Endodermal cell (in vitro differentiated cells): ENCODE results near the gene NOS1AP. TPM values are rescaled to one million over a fixed set of nuclear protein-coding genes. Genes with fewer than 3 reads are reported as not detected.

Source experiments
- DNase-seq: peaks from one replicate; pipeline ENCODE4 v3.0.0-alpha.2; 2017
- H3K27ac ChIP-seq: 2 replicates; pipeline ENCODE4 v1.5.1; 2013; ENCODE audit warnings: mild to moderate bottlenecking, low read depth, low read length, moderate library complexity
- H3K27me3 ChIP-seq: 2 replicates; pipeline ENCODE4 v1.6.1; 2013; ENCODE audit warnings: mild to moderate bottlenecking, low read length, moderate library complexity; ENCODE audit not compliant: insufficient read depth, control insufficient read depth, poor library complexity, severe bottlenecking
- H3K36me3 ChIP-seq: 2 replicates; pipeline ENCODE4 v1.7.0; 2013; ENCODE audit warnings: mild to moderate bottlenecking, low read length, moderate library complexity; ENCODE audit not compliant: control insufficient read depth, insufficient read depth
- H3K4me1 ChIP-seq: one replicate; pipeline ENCODE4 v1.7.0; 2013; ENCODE audit warnings: low read length; ENCODE audit not compliant: control insufficient read depth, insufficient read depth
- H3K4me3 ChIP-seq: 2 replicates; pipeline ENCODE4 v1.5.1; 2013; ENCODE audit warnings: mild to moderate bottlenecking, low read length, moderate library complexity
- H3K9ac ChIP-seq: 2 replicates; pipeline ENCODE4 v1.6.1; 2013; ENCODE audit warnings: mild to moderate bottlenecking, low read length, moderate library complexity; ENCODE audit not compliant: poor library complexity, severe bottlenecking; ENCODE audit errors: extremely low read depth
- H3K9me3 ChIP-seq: 2 replicates; pipeline ENCODE4 v1.6.1; 2013; ENCODE audit warnings: mild to moderate bottlenecking, low read length, moderate library complexity; ENCODE audit not compliant: control insufficient read depth
- H3K27ac Mint-ChIP-seq: 2 replicates; pipeline ENCODE4 v1.8.0; 2020; ENCODE audit warnings: mixed read lengths
- H3K27me3 Mint-ChIP-seq: 2 replicates; pipeline ENCODE4 v1.8.0; 2021; ENCODE audit warnings: mild to moderate bottlenecking, mixed read lengths; ENCODE audit not compliant: insufficient read depth
- H3K36me3 Mint-ChIP-seq: 2 replicates; pipeline ENCODE4 v1.8.0; 2020; ENCODE audit warnings: low read depth, mixed read lengths
- H3K4me1 Mint-ChIP-seq: 2 replicates; pipeline ENCODE4 v1.8.0; 2020; ENCODE audit warnings: mixed read lengths
- H3K4me3 Mint-ChIP-seq: 2 replicates; pipeline ENCODE4 v1.8.0; 2020; ENCODE audit warnings: mild to moderate bottlenecking, moderate library complexity, mixed read lengths
- H3K9me3 Mint-ChIP-seq: 2 replicates; pipeline ENCODE4 v1.8.0; 2020; ENCODE audit warnings: mild to moderate bottlenecking, mixed read lengths
- CTCF ChIP-seq: fragments of 200-600 bp; sonication (generic); conservative IDR thresholded peaks from 2 replicates; pipeline ENCODE4 v1.5.0; 2021; ENCODE audit warnings: antibody characterized with exemption, mild to moderate bottlenecking
- WGBS, 2 experiments: methylation state at CpG; one replicate each; pipeline versions ENCODE4 v1.1.5 to v1.1.7; 2013; ENCODE audit warnings: missing lambda C conversion rate in 2 of 2, mixed read lengths in 1 of 2; ENCODE audit not compliant: insufficient coverage in 1 of 2, insufficient read length in 1 of 2; 5-methylcytosine and 5-hydroxymethylcytosine counted together
- total RNA-seq, 2 donors: library from RNA; stranded (reverse); fragmentation: NEBNext Ultra II Directional in 1 of 2; extraction: Animal tissue kit (Norgen Biotek cat#: 25700) in 1 of 2; gene quantifications; 2 replicates in 1 of 2; 3 replicates in 1 of 2; pipeline ENCODE4 v1.2.1, GENCODE V29; 2021

NOS1AP gene
- total RNA-seq, 2 donors from 2014 or later = 4.8 to 5.9 TPM

GRCh38 chr1:162215902-162216301 is 146.4 kb downstream of the NOS1AP start:
- Mint-ChIP-seq H3K36me3 (no peaks in the 10 kb centered on the region), H3K4me1 (peaks cover 27% of the 10 kb centered on the region), H3K9me3 (no peaks in the 10 kb centered on the region), H3K4me3 (no peak overlapping the region), H3K27ac (no peak overlapping the region), H3K27me3 (peaks cover 3% of the 10 kb centered on the region)
- H3K27me3 ChIP-seq = no peaks in the 10 kb centered on the region
- no peak overlapping the region for H3K4me3 ChIP-seq
- no peaks in the 10 kb centered on the region for H3K36me3 ChIP-seq
- TF ChIP-seq CTCF = no peak
- H3K27ac ChIP-seq = no peak overlapping the region
- H3K9me3 ChIP-seq = no peaks in the 10 kb centered on the region
- H3K4me1 ChIP-seq = no peaks in the 10 kb centered on the region
- 46 to 54% methylated on average over 5 of the region's 5 CpGs for WGBS, 2 experiments
- no peak for DNase-seq
- no peak overlapping the region for H3K9ac ChIP-seq

- no peaks in the 10 kb centered on the region for H3K36me3 ChIP-seq
- no peak for DNase-seq
- no peaks in the 10 kb centered on the region for H3K27me3 ChIP-seq
- Mint-ChIP-seq H3K36me3 (no peaks in the 10 kb centered on the region), H3K4me3 (no peak overlapping the region), H3K4me1 (peaks cover 26% of the 10 kb centered on the region), H3K27me3 (peaks cover 3% of the 10 kb centered on the region), H3K9me3 (no peaks in the 10 kb centered on the region), H3K27ac (no peak overlapping the region)
- H3K4me1 ChIP-seq = no peaks in the 10 kb centered on the region
- no peaks in the 10 kb centered on the region for H3K9me3 ChIP-seq
- 94 to 100% methylated on average over 1 of the region's 1 CpG for WGBS, 2 experiments
- TF ChIP-seq CTCF = no peak
- no peak overlapping the region for H3K4me3 ChIP-seq
- H3K27ac ChIP-seq = no peak overlapping the region
- H3K9ac ChIP-seq = no peak overlapping the region
Observed at GRCh38 chr1:162216604-162217003, 147.1 kb downstream of the NOS1AP start.

- H3K36me3 Mint-ChIP-seq = no peaks in the 10 kb centered on the region
- no peak for TF ChIP-seq CTCF
- peaks cover 24% of the 10 kb centered on the region for H3K4me1 Mint-ChIP-seq
- no peaks in the 10 kb centered on the region for H3K9me3 ChIP-seq
- H3K27ac ChIP-seq = no peak overlapping the region
- no peak overlapping the region for H3K4me3 Mint-ChIP-seq
- no peak overlapping the region for H3K4me3 ChIP-seq
- peaks cover 3% of the 10 kb centered on the region for H3K27me3 Mint-ChIP-seq
- no peak for DNase-seq
- H3K9me3 Mint-ChIP-seq = no peaks in the 10 kb centered on the region
- no peak overlapping the region for H3K27ac Mint-ChIP-seq
- H3K4me1 ChIP-seq = no peaks in the 10 kb centered on the region
- WGBS, 2 experiments = 91 to 100% methylated on average over 1 of the region's 1 CpG
- no peaks in the 10 kb centered on the region for H3K36me3 ChIP-seq
- H3K27me3 ChIP-seq = no peaks in the 10 kb centered on the region
- H3K9ac ChIP-seq = no peak overlapping the region
Observed at GRCh38 chr1:162217706-162218105, 148.2 kb downstream of the NOS1AP start.
